Subcutaneous abdominal adipose tissue (tissue), 5 donors: ENCODE measurements around the gene CPVL.
A peak's percentile ranks its signal among the peaks of the same experiment; 100 is the strongest.

Experiments
- H3K27ac ChIP-seq: one replicate; pipeline ENCODE4 v1.7.0; 2013; ENCODE audit warnings: low read depth, mild to moderate bottlenecking, inconsistent platforms, low read length, moderate library complexity
- H3K27me3 ChIP-seq, 5 donors: one replicate each; pipeline ENCODE4 v1.7.0; 2013; ENCODE audit warnings: low read length in 5 of 5, inconsistent platforms in 1 of 5; ENCODE audit not compliant: control insufficient read depth in 5 of 5, insufficient read depth in 4 of 5
- H3K36me3 ChIP-seq, 5 donors: one replicate each; pipeline ENCODE4 v1.7.0; 2013; ENCODE audit warnings: low read length in 5 of 5; ENCODE audit not compliant: control insufficient read depth in 5 of 5, insufficient read depth in 5 of 5
- H3K4me1 ChIP-seq, 5 donors: one replicate each; pipeline ENCODE4 v1.7.0; 2013; ENCODE audit warnings: low read length in 5 of 5, mild to moderate bottlenecking in 3 of 5, moderate library complexity in 1 of 5; ENCODE audit not compliant: control insufficient read depth in 5 of 5, insufficient read depth in 5 of 5
- H3K4me3 ChIP-seq, 5 donors: one replicate each; pipeline ENCODE4 v1.7.0; 2013; ENCODE audit warnings: low read length in 5 of 5, low read depth in 1 of 5
- H3K9ac ChIP-seq, 5 donors: one replicate each; pipeline ENCODE4 v1.7.0; 2013; ENCODE audit warnings: low read length in 5 of 5, mild to moderate bottlenecking in 4 of 5, moderate library complexity in 3 of 5
- H3K9me3 ChIP-seq, 5 donors: one replicate each; pipeline ENCODE4 v1.7.0; 2013; ENCODE audit warnings: low read length in 5 of 5; ENCODE audit not compliant: control insufficient read depth in 5 of 5
- donor health status: healthy.
- donor health status: healthy.
- donor health status: healthy.
- donor health status: healthy.
- donor health status: healthy.

The CPVL gene

DNA sequence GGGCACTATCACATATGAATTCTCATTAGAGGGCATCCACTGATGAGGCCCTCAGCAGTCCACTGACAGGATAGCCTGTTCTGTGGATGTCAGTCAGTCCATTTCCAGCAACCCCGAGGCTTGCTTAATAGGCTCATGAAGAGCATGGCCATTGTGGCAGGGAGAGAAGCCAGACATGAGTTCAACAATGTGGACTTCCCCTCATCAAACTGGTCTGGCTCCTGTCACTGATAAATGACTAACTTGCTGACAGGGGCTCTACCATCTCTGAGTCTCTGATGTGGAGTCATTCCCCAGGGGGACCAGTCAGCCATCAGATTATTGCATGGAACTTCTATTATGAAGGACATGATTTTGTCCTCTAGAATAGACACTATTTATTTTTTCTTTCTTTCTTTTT, 168.5 kb downstream of the CPVL start:
- peaks cover 5 to 14% (median 13%) of the 10 kb centered on the region in 5 donors for H3K9me3 ChIP-seq
- no peak overlapping the region for H3K27ac ChIP-seq
- no peak overlapping the region for H3K4me3 ChIP-seq
- no peak overlapping the region for H3K9ac ChIP-seq
- H3K4me1 ChIP-seq = peaks cover 0 to 7% (median 4%) of the 10 kb centered on the region in 5 donors
- no peaks in the 10 kb centered on the region for H3K36me3 ChIP-seq
- no peaks in the 10 kb centered on the region for H3K27me3 ChIP-seq

GRCh38 chr7:28976022-28976421, 170.3 kb downstream of the CPVL start:
- H3K27ac ChIP-seq = no peak overlapping the region
- H3K4me3 ChIP-seq = no peak overlapping the region
- no peaks in the 10 kb centered on the region for H3K36me3 ChIP-seq
- H3K9me3 ChIP-seq = peaks cover 13 to 29% (median 21%) of the 10 kb centered on the region in 5 donors
- H3K9ac ChIP-seq = no peak overlapping the region
- no peaks in the 10 kb centered on the region for H3K27me3 ChIP-seq
- peaks cover 0 to 7% (median 3%) of the 10 kb centered on the region in 5 donors for H3K4me1 ChIP-seq

DNA sequence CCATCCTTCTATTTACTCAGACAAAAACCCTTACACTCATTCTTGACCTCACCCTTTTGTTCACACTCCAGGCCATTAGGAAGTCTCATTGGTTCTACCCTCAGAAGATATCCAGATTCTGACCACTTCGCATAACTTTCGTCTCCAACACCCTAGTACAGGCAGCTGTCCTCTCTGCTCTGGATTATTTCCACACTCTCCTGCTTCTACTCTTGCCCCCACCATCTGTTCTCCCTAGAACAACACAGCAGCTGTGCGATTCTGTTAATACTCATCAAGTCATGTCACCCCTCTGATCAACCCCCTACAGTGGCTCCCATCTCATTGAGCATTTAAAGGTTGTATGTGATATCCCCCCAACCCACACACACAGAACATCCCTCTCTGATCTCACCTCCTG, 172.7 kb downstream of the CPVL start:
- Histone ChIP-seq H3K4me1 (no peaks in the 10 kb centered on the region), H3K4me3 (no peak overlapping the region), H3K36me3 (no peaks in the 10 kb centered on the region), H3K9ac (no peak overlapping the region), H3K27ac (no peak overlapping the region), H3K9me3 (peaks cover 17 to 44% (median 37%) of the 10 kb centered on the region in 5 donors), H3K27me3 (no peaks in the 10 kb centered on the region)

GRCh38 chr7:28964056-28964455, 182.3 kb downstream of the CPVL start:
- Histone ChIP-seq H3K36me3 (no peaks in the 10 kb centered on the region), H3K4me3 (no peak overlapping the region), H3K27me3 (no peaks in the 10 kb centered on the region), H3K9me3 (no peaks in the 10 kb centered on the region), H3K27ac (no peak overlapping the region), H3K4me1 (no peaks in the 10 kb centered on the region), H3K9ac (no peak overlapping the region)

DNA sequence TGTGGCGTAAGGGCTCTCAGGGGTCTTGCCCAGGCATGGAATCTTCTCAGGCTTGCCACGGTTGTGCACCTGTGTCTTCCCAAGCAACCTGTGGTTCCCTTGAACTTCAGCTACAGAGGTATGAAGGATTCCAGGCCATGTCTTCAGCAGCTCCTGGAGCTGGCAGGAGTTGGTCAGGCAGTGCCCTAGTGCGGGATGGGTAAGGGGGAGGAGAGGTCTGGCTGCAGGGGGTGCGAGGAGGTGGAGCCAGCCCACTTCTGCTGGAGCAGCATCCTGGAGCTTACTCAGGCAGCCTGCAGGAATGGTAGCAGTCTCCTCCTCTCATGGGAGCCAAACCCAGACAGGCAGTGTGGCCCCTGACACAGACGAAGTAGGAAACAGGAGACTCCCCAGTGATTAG, 184.4 kb downstream of the CPVL start:
- Histone ChIP-seq H3K27ac (no peak overlapping the region), H3K36me3 (no peaks in the 10 kb centered on the region), H3K4me3 (no peak overlapping the region), H3K9ac (no peak overlapping the region), H3K9me3 (no peaks in the 10 kb centered on the region), H3K27me3 (peaks cover 0 to 6% (median 5%) of the 10 kb centered on the region in 5 donors), H3K4me1 (peaks cover 0 to 20% (median 19%) of the 10 kb centered on the region in 5 donors)

DNA sequence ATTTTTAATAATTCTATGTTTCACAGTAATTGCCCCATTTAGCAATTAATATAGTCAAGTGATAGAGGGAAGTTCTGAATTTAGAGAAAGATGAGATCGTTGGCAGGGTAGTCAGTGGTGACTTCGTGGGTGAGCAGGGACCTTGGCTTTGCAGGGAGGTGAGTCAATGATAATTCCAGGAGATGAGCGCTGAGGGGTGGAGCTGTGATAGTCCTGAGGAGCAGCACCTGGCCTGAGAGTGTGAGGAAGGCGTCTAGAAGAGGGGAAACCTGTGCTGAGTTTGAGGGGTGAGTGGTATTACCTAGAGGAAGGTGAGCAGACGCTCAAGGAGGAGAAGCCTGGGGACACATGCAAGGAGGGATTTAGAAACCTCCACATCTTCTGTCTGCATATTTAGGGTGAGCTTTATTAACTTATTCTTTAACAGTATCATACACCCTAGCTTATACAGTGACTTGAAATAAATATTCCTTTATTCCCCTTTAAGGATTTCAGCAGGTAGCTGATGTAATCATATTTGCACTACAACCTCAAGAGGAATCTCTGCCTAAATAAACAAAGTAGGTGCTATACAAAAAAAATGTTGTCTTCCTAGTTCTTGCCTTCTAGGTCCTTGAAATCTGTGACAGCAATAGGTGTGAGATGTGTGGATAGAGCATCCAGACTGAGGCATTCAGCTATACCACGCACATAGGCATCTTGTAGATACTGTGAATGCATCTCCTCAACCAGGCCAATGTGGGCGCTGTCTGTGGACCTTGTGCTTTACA, 186.1 kb downstream of the CPVL start:
- Histone ChIP-seq H3K4me3 (no peak overlapping the region), H3K9me3 (no peaks in the 10 kb centered on the region), H3K27me3 (peaks cover 0 to 9% (median 7%) of the 10 kb centered on the region in 5 donors), H3K27ac (no peak overlapping the region), H3K36me3 (no peaks in the 10 kb centered on the region), H3K4me1 (peaks cover 0 to 37% (median 36%) of the 10 kb centered on the region in 5 donors), H3K9ac (no peak overlapping the region)

- H3K27me3 ChIP-seq = peaks cover 0 to 9% (median 7%) of the 10 kb centered on the region in 5 donors
- peaks cover 0 to 44% (median 42%) of the 10 kb centered on the region in 5 donors for H3K4me1 ChIP-seq
- no peaks in the 10 kb centered on the region for H3K9me3 ChIP-seq
- H3K9ac ChIP-seq = peak overlapping the region in 2 of 5 donors; percentile 59
- H3K36me3 ChIP-seq = no peaks in the 10 kb centered on the region
- peak overlapping the region; percentile 41 for H3K27ac ChIP-seq
- H3K4me3 ChIP-seq = peak overlapping the region in 4 of 5 donors; percentile 27 to 73 (median 66)
Observed at GRCh38 chr7:28958980-28959347, 187.4 kb downstream of the CPVL start.

DNA sequence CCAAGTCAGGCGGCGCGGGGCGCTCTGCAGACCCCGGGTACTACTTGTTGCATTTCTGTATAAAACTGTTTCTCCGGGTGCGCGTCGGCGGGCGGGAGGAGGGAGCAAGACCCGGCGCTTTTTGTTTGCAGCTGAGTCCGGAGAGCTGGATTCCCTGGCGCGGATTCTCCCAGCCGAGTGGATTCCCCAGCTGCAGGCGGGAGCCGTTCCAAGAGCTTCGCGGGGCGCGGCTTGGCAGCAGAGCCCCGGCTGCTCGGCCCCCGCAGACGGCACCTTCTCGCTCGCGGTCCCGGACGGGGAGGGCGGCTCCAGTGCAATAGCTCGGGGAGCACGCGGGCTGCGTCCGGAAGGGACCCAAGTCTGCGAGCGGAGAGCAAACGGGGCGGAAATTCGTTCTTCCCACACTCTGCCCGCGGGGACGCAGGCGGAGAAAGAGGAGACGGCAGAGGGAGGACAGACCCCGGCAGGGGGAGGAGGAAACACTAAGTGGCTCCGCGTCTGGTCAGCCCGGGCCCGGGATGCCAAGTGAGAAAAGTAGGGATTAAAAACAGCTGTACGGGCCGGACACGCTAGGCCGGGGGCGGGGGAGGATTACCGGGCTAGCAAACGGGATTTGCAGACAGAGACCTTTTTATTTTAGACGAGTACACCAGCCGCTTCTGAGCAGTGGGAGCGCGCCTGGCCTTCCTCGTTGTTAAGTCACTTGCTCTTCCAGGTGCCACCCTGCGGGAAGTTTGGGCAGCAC, 187.9 kb downstream of the CPVL start, which contains the start of gene TRIL:
TSS of gene TRIL (minus strand) at position 96 of the 745 bp plus-strand sequence. CDS start 284 bp downstream, outside the sequence.
- Histone ChIP-seq H3K4me3 (peak within 1 kb of the TSS; percentile 27 to 73 (median 69)), H3K36me3 (no peaks in the 10 kb centered on the region), H3K9me3 (no peaks in the 10 kb centered on the region), H3K27me3 (peaks cover 0 to 9% (median 7%) of the 10 kb centered on the region in 5 donors), H3K9ac (peak within 1 kb of the TSS in 3 of 5 donors; percentile 27 to 59 (median 59)), H3K4me1 (peaks cover 0 to 49% (median 42%) of the 10 kb centered on the region in 5 donors), H3K27ac (peak within 1 kb of the TSS; percentile 41)

- Histone ChIP-seq H3K27ac (no peak overlapping the region), H3K9ac (peak overlapping the region in 1 of 5 donors; percentile 59), H3K36me3 (no peaks in the 10 kb centered on the region), H3K9me3 (no peaks in the 10 kb centered on the region), H3K27me3 (peaks cover 0 to 9% (median 7%) of the 10 kb centered on the region in 5 donors), H3K4me1 (peaks cover 0 to 51% (median 42%) of the 10 kb centered on the region in 5 donors), H3K4me3 (peak overlapping the region in 4 of 5 donors; percentile 61 to 73 (median 70))
Observed at GRCh38 chr7:28957751-28958234, 188.5 kb downstream of the CPVL start.
